ENCODE measurements around the gene SLC17A5. TPM values are rescaled to one million over a fixed set of nuclear protein-coding genes. Genes with fewer than 3 reads are reported as not detected.

Gene SLC17A5
- total and polyA plus RNA-seq, 10 of the 15 experiments (the other 5 are each of a cell fraction or from before 2014, with no cell fraction given), result 2.3 to 7.2 (median 5.0) TPM

DNA sequence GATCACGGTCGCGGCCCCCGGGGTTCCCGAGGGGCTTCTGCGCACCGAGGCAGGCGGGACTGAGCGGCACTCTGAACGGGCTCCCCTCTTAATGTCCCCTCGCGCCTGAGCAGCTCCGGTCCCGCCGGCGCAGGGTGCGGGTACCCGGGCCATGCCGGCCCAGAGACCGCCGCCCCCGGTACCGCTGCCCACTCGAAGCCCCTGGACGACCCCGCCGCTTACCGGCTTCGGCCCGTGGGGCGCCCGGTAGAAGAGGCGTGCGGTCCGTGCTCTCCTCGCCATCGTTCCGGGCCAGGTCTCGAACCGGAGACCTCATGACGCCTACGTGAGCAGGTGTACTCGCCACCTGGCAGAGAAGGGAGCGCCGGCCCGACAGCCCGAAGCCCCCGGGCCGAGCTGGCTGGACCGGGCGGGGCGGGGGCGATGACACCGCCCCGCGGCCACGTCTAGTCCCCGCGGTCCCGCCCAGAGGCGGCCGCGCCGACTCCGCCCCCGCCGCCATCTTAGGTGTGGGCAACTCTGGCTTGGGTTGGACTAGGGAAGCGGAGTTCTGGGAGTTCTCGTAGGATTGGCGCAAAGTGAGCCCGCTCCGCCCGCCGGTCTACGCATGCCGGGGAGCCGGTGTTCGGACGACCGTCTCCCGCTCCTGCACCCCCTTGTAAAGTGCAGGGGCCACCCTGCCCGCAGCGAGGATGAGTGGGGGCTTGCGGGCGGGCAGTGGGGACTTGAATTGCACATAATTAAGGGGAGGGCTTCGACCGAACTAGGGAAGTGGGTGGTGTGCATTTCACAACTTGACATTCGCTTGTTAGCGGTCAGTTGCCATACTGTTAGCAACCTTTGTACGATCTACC, at the start of gene SLC17A5 (continued):
- TF ChIP-seq MYB (IDR thresholded peaks at IDR 0.05; ENCODE audit: borderline replicate concordance, low read depth, low read length), result no peak
- no peak for TF ChIP-seq ETV6 (conservative IDR thresholded peaks at IDR 0.05 in 1 of 2, IDR thresholded peaks at IDR 0.05 in 1 of 2; ENCODE audit: borderline replicate concordance in 1 of 2, low read depth in 1 of 2)
- no peak for TF ChIP-seq HDGF (IDR thresholded peaks at IDR 0.05)
- no peak for TF ChIP-seq JUND (IDR thresholded peaks at IDR 0.05; ENCODE audit: low read depth, low read length)
- no peak for TF ChIP-seq POU2F2 (IDR thresholded peaks at IDR 0.05; ENCODE audit: borderline replicate concordance, low read depth, low read length)
- TF ChIP-seq SP1 (IDR thresholded peaks at IDR 0.05; ENCODE audit: low read depth, low read length), result peak; percentile 65
- TF ChIP-seq NKRF (conservative IDR thresholded peaks at IDR 0.05), result peak; percentile 29
- TF ChIP-seq CREB1 (IDR thresholded peaks at IDR 0.05; ENCODE audit: low read depth), result peak; percentile 66; the same call in 1 of the 2 replicates
- TF ChIP-seq CEBPB (IDR thresholded peaks at IDR 0.05; ENCODE audit: borderline replicate concordance in 1 of 2, low read depth in 2 of 2, low read length in 2 of 2), result no peak
- no peak for TF ChIP-seq HDAC6 (IDR thresholded peaks at IDR 0.05; ENCODE audit: unreplicated experiment)
- no peak for TF ChIP-seq MLLT1 (IDR thresholded peaks at IDR 0.05)
- peak; percentile 55; the same call in 1 of the 2 replicates for TF ChIP-seq MTA2 (IDR thresholded peaks at IDR 0.05; ENCODE audit: low read depth)
- peak; percentile 86; the same call in 1 of the 2 replicates for TF ChIP-seq LARP7 (IDR thresholded peaks at IDR 0.05)
- TF ChIP-seq, protein P1, sequence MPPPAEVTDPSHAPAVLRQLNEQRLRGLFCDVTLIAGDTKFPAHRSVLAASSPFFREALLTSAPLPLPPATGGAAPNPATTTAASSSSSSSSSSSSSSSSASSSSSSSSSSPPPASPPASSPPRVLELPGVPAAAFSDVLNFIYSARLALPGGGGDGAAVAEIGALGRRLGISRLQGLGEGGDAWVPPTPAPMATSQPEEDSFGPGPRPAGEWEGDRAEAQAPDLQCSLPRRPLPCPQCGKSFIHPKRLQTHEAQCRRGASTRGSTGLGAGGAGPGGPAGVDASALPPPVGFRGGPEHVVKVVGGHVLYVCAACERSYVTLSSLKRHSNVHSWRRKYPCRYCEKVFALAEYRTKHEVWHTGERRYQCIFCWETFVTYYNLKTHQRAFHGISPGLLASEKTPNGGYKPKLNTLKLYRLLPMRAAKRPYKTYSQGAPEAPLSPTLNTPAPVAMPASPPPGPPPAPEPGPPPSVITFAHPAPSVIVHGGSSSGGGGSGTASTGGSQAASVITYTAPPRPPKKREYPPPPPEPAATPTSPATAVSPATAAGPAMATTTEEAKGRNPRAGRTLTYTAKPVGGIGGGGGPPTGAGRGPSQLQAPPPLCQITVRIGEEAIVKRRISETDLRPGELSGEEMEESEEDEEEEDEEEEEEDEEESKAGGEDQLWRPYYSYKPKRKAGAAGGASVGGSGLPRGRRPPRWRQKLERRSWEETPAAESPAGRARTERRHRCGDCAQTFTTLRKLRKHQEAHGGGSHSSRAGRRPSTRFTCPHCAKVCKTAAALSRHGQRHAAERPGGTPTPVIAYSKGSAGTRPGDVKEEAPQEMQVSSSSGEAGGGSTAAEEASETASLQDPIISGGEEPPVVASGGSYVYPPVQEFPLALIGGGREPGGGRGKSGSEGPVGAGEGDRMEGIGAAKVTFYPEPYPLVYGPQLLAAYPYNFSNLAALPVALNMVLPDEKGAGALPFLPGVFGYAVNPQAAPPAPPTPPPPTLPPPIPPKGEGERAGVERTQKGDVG (CRISPR knock-in tag; IDR thresholded peaks at IDR 0.05), result no peak
- no peak for TF ChIP-seq ZZZ3 (IDR thresholded peaks at IDR 0.05; ENCODE audit: control insufficient read depth, insufficient read length, low read depth)
- TF ChIP-seq ZNF24 (IDR thresholded peaks at IDR 0.05), result no peak
- TF ChIP-seq ATF2 (IDR thresholded peaks at IDR 0.05; ENCODE audit: low read length), result no peak
- TF ChIP-seq TCF12 (IDR thresholded peaks at IDR 0.05; ENCODE audit: low read depth, low read length), result peak; percentile 67; the same call in 1 of the 2 replicates
